WTC11 (cell line): ENCODE results near the gene RFTN1. TPM values are rescaled to one million over a fixed set of nuclear protein-coding genes. Genes with fewer than 3 reads are reported as not detected.

ENCODE experiments used
- ATAC-seq: fragments of 200-7000 bp; cut with Tn5 transposase; 2 replicates; pipeline ENCODE4 v1.10.0; 2021; ENCODE audit warnings: mild to moderate bottlenecking, moderate library complexity
- CTCF ChIA-PET: fragments of 300-600 bp; sonication (Branson Sonifier 250); formaldehyde crosslinking; loops from one replicate; lab custom pipeline; 2021; ENCODE audit warnings: antibody characterized with exemption; lab: Charles Lee
- POLR2A ChIA-PET: fragments of 350-600 bp; sonication (Branson Sonifier 250); formaldehyde crosslinking; loops from one replicate; lab custom pipeline; 2021; ENCODE audit warnings: antibody characterized with exemption; lab: Charles Lee
- DNase-seq: peaks from one replicate; pipeline ENCODE4 v3.0.0; 2021; ENCODE audit warnings: low spot score
- H3K27ac Mint-ChIP-seq: 2 replicates; pipeline ENCODE4 v1.8.0; 2021; ENCODE audit warnings: mixed read lengths
- H3K27me3 Mint-ChIP-seq: 2 replicates; pipeline ENCODE4 v1.8.0; 2021; ENCODE audit warnings: low read depth, mild to moderate bottlenecking, moderate library complexity, mixed read lengths
- H3K36me3 Mint-ChIP-seq: 2 replicates; pipeline ENCODE4 v1.8.0; 2021; ENCODE audit warnings: mixed read lengths
- H3K4me1 Mint-ChIP-seq: 2 replicates; pipeline ENCODE4 v1.8.0; 2022; ENCODE audit warnings: mixed read lengths
- H3K4me3 Mint-ChIP-seq: 2 replicates; pipeline ENCODE4 v1.8.0; 2021; ENCODE audit warnings: mild to moderate bottlenecking, moderate library complexity, mixed read lengths
- H3K9me3 Mint-ChIP-seq: 2 replicates; pipeline ENCODE4 v1.8.0; 2021; ENCODE audit warnings: mixed read lengths
- NFYB ChIP-seq: sonication (generic); formaldehyde crosslinking; conservative IDR thresholded peaks from 2 replicates; pipeline ENCODE4 v1.8.0; 2022; ENCODE audit warnings: low read depth, missing genetic modification reagents
- NR3C1 ChIP-seq: sonication (generic); formaldehyde crosslinking; conservative IDR thresholded peaks from 2 replicates; pipeline ENCODE4 v1.8.1; 2023; ENCODE audit warnings: low read depth, mild to moderate bottlenecking, missing genetic modification reagents
- PRRX2 ChIP-seq: fragments of 250-450 bp; sonication (Bioruptor Pico); IDR thresholded peaks from 2 replicates; pipeline ENCODE4 v1.8.0; 2021; ENCODE audit warnings: mild to moderate bottlenecking
- RELA ChIP-seq: sonication (generic); formaldehyde crosslinking; IDR thresholded peaks from 2 replicates; pipeline ENCODE4 v1.8.1; 2022; ENCODE audit warnings: missing genetic modification reagents, mild to moderate bottlenecking, borderline replicate concordance
- SMAD4 ChIP-seq: sonication (generic); formaldehyde crosslinking; IDR thresholded peaks from 2 replicates; pipeline ENCODE4 v1.8.0; 2022; ENCODE audit warnings: mild to moderate bottlenecking, missing genetic modification reagents
- ZNF263 ChIP-seq: sonication (generic); formaldehyde crosslinking; IDR thresholded peaks from 2 replicates; pipeline ENCODE4 v1.8.1; 2022; ENCODE audit warnings: low read depth, mild to moderate bottlenecking, moderate library complexity, missing genetic modification reagents
- ZNF317 ChIP-seq: sonication (generic); formaldehyde crosslinking; IDR thresholded peaks from 2 replicates; pipeline ENCODE4 v1.8.1; 2023; ENCODE audit warnings: low read depth, mild to moderate bottlenecking, moderate library complexity, missing genetic modification reagents, borderline replicate concordance
- ZNF423 ChIP-seq: fragments of 250-450 bp; sonication (Bioruptor Pico); IDR thresholded peaks from 2 replicates; pipeline ENCODE4 v2.1.2; 2022; ENCODE audit warnings: mild to moderate bottlenecking, moderate library complexity
- total RNA-seq: library from RNA; stranded (reverse); gene quantifications from 3 replicates; pipeline ENCODE4 v1.2.3, GENCODE V29; 2021
- TF ChIP-seq, protein P1 (sequence below): fragments of 250-450 bp; sonication (Bioruptor Pico); conservative IDR thresholded peaks from 2 replicates; pipeline ENCODE4 v1.9.0; 2021; ENCODE audit warnings: mild to moderate bottlenecking
- TF ChIP-seq, protein P2 (sequence below): sonication (generic); formaldehyde crosslinking; IDR thresholded peaks from 2 replicates; pipeline ENCODE4 v1.8.1; 2023; ENCODE audit warnings: mild to moderate bottlenecking, missing genetic modification reagents
- TF ChIP-seq, protein P3 (sequence below): sonication (generic); formaldehyde crosslinking; IDR thresholded peaks from 2 replicates; pipeline ENCODE4 v1.8.1; 2022; ENCODE audit warnings: missing genetic modification reagents, borderline replicate concordance
- TF ChIP-seq, protein P4 (sequence below): sonication (generic); formaldehyde crosslinking; IDR thresholded peaks from 2 replicates; pipeline ENCODE4 v1.8.0; 2022; ENCODE audit warnings: mild to moderate bottlenecking, missing genetic modification reagents
- TF ChIP-seq, protein P5 (sequence below): fragments of 250-450 bp; sonication (Bioruptor Pico); IDR thresholded peaks from 2 replicates; pipeline ENCODE4 v1.9.0; 2021; ENCODE audit warnings: moderate library complexity, mild to moderate bottlenecking, inconsistent platforms, borderline replicate concordance
- TF ChIP-seq, protein P6 (sequence below): sonication (generic); formaldehyde crosslinking; IDR thresholded peaks from 2 replicates; pipeline ENCODE4 v1.8.0; 2022; ENCODE audit warnings: mild to moderate bottlenecking, missing genetic modification reagents

The RFTN1 gene
- total RNA-seq, 1 experiment from 2014 or later: 3.8 TPM

DNA sequence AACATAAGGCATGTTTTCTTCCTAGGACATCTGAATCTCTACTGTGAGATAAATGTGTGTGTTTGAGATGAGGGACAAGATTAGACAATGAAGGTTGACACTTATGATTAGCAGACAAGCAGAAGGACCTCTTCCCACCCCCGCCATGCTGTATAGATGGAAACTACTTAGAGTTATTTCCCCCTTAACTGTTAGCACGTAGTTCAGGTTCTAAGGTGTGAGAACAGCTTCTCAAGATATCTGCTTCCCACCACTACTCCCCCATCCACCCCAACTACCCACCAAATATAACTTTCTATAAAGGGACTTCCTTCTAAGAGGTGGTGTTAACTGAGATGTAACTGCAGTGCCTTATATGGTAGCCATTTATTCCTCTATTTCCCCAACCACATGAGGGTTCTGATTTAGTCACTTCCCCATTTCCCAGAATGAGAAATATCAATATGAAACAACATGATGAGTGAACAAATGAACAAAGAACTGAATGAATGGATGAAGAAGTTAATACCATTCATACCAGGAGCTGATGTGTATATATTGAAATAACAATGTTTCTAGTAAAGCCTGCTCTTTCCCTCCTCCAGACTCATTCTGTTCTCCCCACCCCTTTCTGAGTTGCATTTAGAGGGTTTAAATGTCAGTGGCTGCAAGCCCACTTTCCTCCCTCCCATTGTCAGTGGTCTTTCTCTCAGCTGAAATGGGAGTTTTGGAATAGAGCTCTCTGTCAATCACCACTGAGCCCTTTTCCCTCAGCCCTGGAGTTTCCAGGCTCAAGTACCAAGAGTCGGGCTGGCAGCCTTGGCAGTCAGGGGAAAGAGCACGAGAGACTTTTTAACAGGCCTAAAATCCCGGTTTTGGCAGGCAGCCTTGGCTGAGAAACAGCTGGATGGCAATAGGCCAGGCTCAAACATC lies 7.7 kb upstream of the RFTN1 start (continued):
- TF ChIP-seq, protein P1, sequence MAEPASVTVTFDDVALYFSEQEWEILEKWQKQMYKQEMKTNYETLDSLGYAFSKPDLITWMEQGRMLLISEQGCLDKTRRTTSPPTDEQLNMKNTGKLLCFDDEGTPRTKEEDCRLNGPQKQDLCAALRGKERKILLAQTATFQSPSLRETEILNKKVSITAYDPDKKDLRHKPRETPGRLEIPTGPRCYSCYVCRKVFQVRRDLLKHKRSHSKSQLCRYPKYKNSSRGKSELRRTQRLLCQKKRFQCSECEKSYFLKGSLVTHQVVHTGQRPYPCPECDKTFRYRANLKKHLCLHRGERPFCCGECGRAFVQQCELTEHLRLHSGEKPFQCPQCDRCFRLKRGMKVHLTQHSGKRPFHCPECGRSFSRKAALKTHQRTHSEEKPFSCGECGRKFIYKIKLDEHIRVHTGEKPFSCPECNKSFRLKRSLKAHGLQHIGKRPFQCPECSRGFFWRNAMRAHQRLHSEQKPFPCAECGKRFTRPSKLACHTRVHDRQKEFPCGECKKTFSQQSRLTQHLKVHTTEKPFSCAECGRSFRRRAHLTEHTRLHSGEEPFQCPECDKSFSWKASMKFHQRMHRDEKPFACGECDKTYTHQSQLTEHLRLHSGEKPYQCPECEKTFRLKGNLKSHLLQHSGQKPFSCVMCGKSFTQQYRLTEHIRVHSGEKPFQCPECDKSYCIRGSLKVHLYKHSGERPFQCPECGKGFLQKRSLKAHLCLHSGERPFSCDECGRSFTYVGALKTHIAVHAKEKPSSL: no peak

DNA sequence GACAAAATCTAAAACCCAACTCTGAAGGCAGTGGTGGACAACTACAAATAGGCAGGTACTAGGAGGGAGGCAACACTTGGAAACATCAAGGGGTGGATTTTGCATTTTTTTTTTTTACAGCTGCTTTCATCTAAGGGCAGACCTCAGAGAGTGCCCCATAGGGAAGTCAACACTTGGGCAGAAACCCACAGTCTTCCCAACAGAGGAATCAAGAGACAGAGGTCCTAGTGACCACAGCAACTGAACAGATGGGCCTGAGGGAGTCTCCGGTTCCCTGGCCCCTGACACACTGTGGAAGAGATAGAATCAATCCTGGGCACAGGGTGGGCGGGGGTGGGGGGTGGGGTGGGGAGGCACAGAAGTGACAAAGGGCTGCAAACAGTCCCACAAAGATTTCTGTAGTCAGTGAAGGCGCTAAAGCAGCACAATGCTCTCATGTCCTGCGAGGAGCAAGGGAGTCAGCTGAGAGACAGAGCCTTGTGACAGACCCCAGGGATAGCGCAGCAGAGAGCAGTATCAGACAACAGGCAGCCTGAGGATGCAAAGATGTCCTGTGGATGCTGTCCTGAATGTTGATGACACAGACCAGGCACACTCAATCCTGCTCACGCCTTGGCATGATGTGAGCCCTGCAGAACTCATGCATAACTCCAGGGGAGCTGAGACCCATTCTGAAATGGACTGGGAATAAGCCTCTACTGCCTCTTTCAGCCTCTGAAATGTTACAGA lies 6.9 kb upstream of the RFTN1 start:
- CTCF ChIA-PET: no interaction called here
- H3K4me3 Mint-ChIP-seq: no peak overlapping the region
- H3K36me3 Mint-ChIP-seq: peaks cover 3% of the 10 kb centered on the region; the same call in 1 of the 2 replicates
- H3K27me3 Mint-ChIP-seq: peaks cover 9% of the 10 kb centered on the region
- TF ChIP-seq ZNF263 (no peak), ZNF317 (CRISPR knock-in tag) (no peak), ZNF423 (CRISPR knock-in tag) (no peak), RELA (CRISPR knock-in tag) (no peak), SMAD4 (no peak), PRRX2 (CRISPR knock-in tag) (no peak), NR3C1 (no peak), NFYB (CRISPR knock-in tag) (no peak)
- TF ChIP-seq, protein P2, sequence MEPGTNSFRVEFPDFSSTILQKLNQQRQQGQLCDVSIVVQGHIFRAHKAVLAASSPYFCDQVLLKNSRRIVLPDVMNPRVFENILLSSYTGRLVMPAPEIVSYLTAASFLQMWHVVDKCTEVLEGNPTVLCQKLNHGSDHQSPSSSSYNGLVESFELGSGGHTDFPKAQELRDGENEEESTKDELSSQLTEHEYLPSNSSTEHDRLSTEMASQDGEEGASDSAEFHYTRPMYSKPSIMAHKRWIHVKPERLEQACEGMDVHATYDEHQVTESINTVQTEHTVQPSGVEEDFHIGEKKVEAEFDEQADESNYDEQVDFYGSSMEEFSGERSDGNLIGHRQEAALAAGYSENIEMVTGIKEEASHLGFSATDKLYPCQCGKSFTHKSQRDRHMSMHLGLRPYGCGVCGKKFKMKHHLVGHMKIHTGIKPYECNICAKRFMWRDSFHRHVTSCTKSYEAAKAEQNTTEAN: no peak
- TF ChIP-seq, protein P3, sequence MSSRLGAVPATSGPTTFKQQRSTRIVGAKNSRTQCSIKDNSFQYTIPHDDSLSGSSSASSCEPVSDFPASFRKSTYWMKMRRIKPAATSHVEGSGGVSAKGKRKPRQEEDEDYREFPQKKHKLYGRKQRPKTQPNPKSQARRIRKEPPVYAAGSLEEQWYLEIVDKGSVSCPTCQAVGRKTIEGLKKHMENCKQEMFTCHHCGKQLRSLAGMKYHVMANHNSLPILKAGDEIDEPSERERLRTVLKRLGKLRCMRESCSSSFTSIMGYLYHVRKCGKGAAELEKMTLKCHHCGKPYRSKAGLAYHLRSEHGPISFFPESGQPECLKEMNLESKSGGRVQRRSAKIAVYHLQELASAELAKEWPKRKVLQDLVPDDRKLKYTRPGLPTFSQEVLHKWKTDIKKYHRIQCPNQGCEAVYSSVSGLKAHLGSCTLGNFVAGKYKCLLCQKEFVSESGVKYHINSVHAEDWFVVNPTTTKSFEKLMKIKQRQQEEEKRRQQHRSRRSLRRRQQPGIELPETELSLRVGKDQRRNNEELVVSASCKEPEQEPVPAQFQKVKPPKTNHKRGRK (CRISPR knock-in tag): no peak
- TF ChIP-seq, protein P4, sequence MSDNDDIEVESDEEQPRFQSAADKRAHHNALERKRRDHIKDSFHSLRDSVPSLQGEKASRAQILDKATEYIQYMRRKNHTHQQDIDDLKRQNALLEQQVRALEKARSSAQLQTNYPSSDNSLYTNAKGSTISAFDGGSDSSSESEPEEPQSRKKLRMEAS (CRISPR knock-in tag): no peak
- TF ChIP-seq, protein P5, sequence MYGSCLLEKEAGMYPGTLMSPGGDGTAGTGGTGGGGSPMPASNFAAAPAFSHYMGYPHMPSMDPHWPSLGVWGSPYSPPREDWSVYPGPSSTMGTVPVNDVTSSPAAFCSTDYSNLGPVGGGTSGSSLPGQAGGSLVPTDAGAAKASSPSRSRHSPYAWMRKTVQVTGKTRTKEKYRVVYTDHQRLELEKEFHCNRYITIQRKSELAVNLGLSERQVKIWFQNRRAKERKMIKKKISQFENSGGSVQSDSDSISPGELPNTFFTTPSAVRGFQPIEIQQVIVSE (CRISPR knock-in tag): no peak
- TF ChIP-seq, protein P6, sequence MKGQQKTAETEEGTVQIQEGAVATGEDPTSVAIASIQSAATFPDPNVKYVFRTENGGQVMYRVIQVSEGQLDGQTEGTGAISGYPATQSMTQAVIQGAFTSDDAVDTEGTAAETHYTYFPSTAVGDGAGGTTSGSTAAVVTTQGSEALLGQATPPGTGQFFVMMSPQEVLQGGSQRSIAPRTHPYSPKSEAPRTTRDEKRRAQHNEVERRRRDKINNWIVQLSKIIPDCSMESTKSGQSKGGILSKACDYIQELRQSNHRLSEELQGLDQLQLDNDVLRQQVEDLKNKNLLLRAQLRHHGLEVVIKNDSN (CRISPR knock-in tag): no peak
- no peak overlapping the region for H3K27ac Mint-ChIP-seq
- peaks cover 19% of the 10 kb centered on the region for H3K4me1 Mint-ChIP-seq
- peaks cover 24% of the 10 kb centered on the region for H3K9me3 Mint-ChIP-seq
- DNase-seq (no peak), ATAC-seq (no peak)
- POLR2A ChIA-PET: interaction anchor here (0.6 kb wide), 1 partner anchor 133 kb away, joined by 5 read pairs; no protein-coding TSS in a partner anchor
